Breast epithelium (tissue), 4 donors: ENCODE data around the gene POLR2L. TPM values are rescaled to one million over a fixed set of nuclear protein-coding genes. Genes with fewer than 3 reads are reported as not detected.
A peak's percentile ranks its signal among the peaks of the same experiment; 100 is the strongest.

Experiments used
- DNase-seq, 2 donors: peaks; one replicate each; pipeline ENCODE4 v3.0.0-alpha.2; 2019; ENCODE audit warnings: low spot score in 2 of 2
- H3K27ac ChIP-seq, 2 donors: fragments of 200-600 bp; sonication (generic) in 1 of 2; one replicate each; pipeline ENCODE4 v1.5.1; 2016 to 2019; ENCODE audit warnings: mild to moderate bottlenecking in 1 of 2
- H3K27me3 ChIP-seq, 2 donors: fragments of 200-600 bp; sonication (generic) in 1 of 2; one replicate each; pipeline versions ENCODE4 v1.5.1 to v1.6.0; 2017 to 2019; ENCODE audit warnings: control low read depth in 1 of 2, mild to moderate bottlenecking in 1 of 2
- H3K36me3 ChIP-seq: fragments of 200-600 bp; one replicate; pipeline ENCODE4 v1.5.1; 2019
- H3K4me1 ChIP-seq, 2 donors: fragments of 200-600 bp; sonication (generic); one replicate each; pipeline ENCODE4 v1.5.1; 2016 to 2019; ENCODE audit warnings: control low read depth in 1 of 2
- H3K4me3 ChIP-seq, 3 donors: fragments of 200-600 bp; sonication (generic); 1 replicate in 2 of 3; 2 replicates in 1 of 3; pipeline ENCODE4 v1.5.1; 2016 to 2019; ENCODE audit warnings: mild to moderate bottlenecking in 3 of 3, moderate library complexity in 2 of 3
- H3K9me3 ChIP-seq, 2 donors: fragments of 200-600 bp; sonication (generic) in 1 of 2; one replicate each; pipeline ENCODE4 v1.5.1; 2016 to 2019; ENCODE audit warnings: control low read depth in 1 of 2
- POLR2A ChIP-seq: fragments of 450-650 bp; IDR thresholded peaks from one replicate; pipeline ENCODE4 v1.6.1; 2016; ENCODE audit warnings: antibody characterized with exemption, mild to moderate bottlenecking, moderate library complexity
- POLR2AphosphoS5 ChIP-seq, 3 donors: sonication (generic); formaldehyde crosslinking; IDR thresholded peaks; one replicate each; pipeline ENCODE4 v1.6.1; 2017; ENCODE audit warnings: antibody characterized with exemption in 3 of 3
- intact Hi-C: fragments of 100-400 bp; cut with DNase I; formaldehyde crosslinking; loops from one replicate; pipeline ENCODE4 v1.15.1; 2023; ENCODE audit warnings: low total_unique reads
- total RNA-seq, 3 donors: library from RNA; depleted of rRNA; stranded (reverse); fragments of >200 nt; gene quantifications; one replicate each; pipeline ENCODE4 v1.1.0, GENCODE V29; 2016
- TF ChIP-seq, protein P1 (sequence below), 3 donors: fragments of 450-650 bp; IDR thresholded peaks; one replicate each; pipeline ENCODE4 v1.5.1; 2016 to 2017; ENCODE audit warnings: antibody characterized with exemption in 3 of 3, mild to moderate bottlenecking in 3 of 3, moderate library complexity in 3 of 3

POLR2L gene
- total RNA-seq, 3 donors from 2014 or later = 51.8 to 126 (median 96.7) TPM

DNA sequence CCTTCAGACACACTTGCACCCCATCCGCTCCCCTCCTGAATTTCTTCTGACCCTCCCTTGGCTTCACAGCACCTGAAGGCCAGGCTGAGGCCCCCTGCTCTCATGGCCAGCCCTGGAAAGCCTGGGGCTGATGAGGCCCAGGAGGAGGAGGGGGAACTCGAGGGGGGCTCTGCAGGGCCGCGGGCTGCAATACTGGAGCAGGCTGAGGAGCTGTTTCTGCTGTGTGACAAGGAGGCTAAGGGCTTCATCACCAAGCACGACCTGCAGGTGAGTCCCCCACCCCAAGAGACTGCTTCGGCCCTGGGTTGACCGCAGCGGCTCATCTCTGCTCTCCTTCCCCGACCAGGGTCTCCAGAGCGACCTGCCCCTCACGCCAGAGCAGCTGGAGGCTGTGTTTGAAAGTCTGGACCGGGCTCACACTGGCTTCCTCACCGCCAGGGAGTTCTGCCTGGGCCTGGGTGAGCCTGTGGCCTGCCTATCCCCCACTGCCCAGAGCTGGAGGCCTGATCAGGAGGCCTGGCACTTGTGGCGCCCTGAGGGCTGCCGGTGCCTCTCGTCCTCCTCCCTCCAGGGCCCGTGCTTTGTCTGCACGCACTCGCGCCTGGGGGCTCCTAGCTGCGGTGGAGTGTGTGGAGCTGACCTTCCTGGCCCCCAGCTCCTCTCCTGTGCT is 13.7 kb downstream of the POLR2L start:
- Histone ChIP-seq H3K4me1 (peaks cover 37 to 55% of the 10 kb centered on the region in 2 donors), H3K27ac (peak overlapping the region; percentile 79 to 94), H3K4me3 (peak overlapping the region; percentile 36 to 79 (median 45)), H3K36me3 (peaks cover 8% of the 10 kb centered on the region), H3K9me3 (no peaks in the 10 kb centered on the region), H3K27me3 (no peaks in the 10 kb centered on the region)
- DNase-seq = no peak
- TF ChIP-seq, protein P1, sequence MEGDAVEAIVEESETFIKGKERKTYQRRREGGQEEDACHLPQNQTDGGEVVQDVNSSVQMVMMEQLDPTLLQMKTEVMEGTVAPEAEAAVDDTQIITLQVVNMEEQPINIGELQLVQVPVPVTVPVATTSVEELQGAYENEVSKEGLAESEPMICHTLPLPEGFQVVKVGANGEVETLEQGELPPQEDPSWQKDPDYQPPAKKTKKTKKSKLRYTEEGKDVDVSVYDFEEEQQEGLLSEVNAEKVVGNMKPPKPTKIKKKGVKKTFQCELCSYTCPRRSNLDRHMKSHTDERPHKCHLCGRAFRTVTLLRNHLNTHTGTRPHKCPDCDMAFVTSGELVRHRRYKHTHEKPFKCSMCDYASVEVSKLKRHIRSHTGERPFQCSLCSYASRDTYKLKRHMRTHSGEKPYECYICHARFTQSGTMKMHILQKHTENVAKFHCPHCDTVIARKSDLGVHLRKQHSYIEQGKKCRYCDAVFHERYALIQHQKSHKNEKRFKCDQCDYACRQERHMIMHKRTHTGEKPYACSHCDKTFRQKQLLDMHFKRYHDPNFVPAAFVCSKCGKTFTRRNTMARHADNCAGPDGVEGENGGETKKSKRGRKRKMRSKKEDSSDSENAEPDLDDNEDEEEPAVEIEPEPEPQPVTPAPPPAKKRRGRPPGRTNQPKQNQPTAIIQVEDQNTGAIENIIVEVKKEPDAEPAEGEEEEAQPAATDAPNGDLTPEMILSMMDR (IDR thresholded peaks at IDR 0.05) = no peak
- intact Hi-C loops = no loop called here

DNA sequence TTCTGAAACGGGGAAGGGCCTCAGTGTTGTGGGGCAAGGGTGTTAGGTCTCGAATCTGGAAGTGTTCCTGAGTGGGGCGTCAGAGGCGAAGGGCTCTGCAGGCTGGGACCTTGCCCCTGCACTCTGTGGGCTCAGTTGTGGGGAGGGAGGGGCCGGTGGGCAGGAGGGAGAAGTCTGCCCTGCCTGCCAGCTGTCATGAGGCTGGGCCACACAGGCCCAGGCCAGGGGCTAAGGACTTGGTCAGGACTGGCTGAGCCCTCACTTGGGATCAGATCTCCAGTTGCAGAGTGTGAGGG is 14.5 kb downstream of the POLR2L start, which contains the start of gene CRACR2B:
TSS of gene CRACR2B (plus strand) at position 23 of the 296 bp plus-strand sequence. CDS start 689 bp downstream, outside the sequence.
- Histone ChIP-seq H3K4me3 (peak within 1 kb of the TSS; percentile 39 to 79 (median 60)), H3K27me3 (no peaks in the 10 kb centered on the region), H3K27ac (peak within 1 kb of the TSS; percentile 79 to 94), H3K9me3 (no peaks in the 10 kb centered on the region), H3K36me3 (peaks cover 9% of the 10 kb centered on the region), H3K4me1 (peaks cover 37 to 55% of the 10 kb centered on the region in 2 donors)
- no peak for DNase-seq
- no peak for TF ChIP-seq POLR2AphosphoS5 (IDR thresholded peaks at IDR 0.05)
- TF ChIP-seq POLR2A = no peak
- TF ChIP-seq, protein P1 (IDR thresholded peaks at IDR 0.05) = no peak
- intact Hi-C loops = no loop called here

DNA sequence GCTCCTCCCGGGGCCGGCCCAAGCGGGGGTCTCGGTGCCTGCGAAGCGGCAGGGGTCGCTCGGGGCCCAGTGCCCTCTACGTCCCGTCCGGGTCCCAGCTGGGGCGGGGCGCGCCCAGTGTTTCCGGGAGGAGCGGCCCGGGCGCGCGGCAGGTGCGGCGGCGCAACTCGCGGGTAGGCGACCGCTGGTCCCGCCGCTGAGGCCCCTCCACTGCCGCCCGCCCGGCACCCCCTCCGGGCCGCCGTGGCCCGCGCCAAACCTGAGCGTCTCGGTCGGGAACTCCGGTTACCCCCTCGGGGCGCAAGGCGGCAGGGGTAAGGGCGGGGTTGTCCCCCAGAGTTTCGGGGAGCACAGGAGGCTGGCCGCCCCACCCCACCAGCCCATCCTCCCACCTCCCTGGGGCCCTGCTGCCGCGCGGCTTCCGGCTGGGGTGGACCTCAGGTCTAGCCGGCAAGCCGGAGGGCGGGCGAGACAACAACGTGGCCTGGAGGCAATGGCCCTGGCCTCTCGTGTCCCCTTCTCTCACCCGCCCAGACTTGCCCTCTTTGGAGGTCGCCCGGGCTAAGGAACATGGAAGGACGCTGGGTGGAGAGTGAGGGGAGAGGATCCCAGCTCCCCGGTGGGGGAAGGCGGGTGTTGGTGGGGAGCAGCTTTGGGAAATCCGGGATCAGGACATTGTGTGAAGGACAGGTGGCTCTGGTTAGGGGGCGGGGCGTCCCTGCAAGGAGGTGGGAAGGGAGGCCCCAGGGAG is 15.0 kb downstream of the POLR2L start:
- Histone ChIP-seq H3K9me3 (no peaks in the 10 kb centered on the region), H3K27me3 (no peaks in the 10 kb centered on the region), H3K27ac (peak overlapping the region; percentile 79 to 94), H3K4me1 (peaks cover 33 to 56% of the 10 kb centered on the region in 2 donors), H3K4me3 (peak overlapping the region; percentile 39 to 79 (median 60)), H3K36me3 (peaks cover 9% of the 10 kb centered on the region)
- TF ChIP-seq, protein P1 (IDR thresholded peaks at IDR 0.05) = no peak
- TF ChIP-seq POLR2AphosphoS5 (IDR thresholded peaks at IDR 0.05) = peak in 1 of 3 donors; percentile 38
- DNase-seq = no peak
- intact Hi-C loops = no loop called here

DNA sequence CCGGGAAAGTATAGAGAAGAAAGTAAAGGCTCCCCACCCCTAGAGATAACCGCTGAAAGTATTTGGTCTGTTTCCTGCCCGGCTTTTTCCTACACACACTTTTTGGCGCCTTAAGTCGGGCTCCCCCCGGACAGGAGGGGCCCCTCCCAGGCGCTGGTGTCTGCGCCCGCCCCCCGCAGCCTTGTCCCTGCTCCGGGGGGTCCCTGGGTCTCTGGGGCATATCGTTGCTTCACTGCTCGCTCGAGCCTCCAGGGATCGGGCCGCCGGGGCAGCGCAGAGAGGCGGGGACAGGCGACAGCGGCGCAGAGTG is 15.5 kb downstream of the POLR2L start:
- intact Hi-C loops = no loop called here
- Histone ChIP-seq H3K27me3 (no peaks in the 10 kb centered on the region), H3K4me3 (peak overlapping the region; percentile 39 to 79 (median 60)), H3K27ac (peak overlapping the region; percentile 79 to 94), H3K4me1 (peaks cover 28 to 57% of the 10 kb centered on the region in 2 donors), H3K9me3 (no peaks in the 10 kb centered on the region), H3K36me3 (peaks cover 9% of the 10 kb centered on the region)
- TF ChIP-seq POLR2AphosphoS5 (IDR thresholded peaks at IDR 0.05) = no peak
- no peak for TF ChIP-seq POLR2A
- TF ChIP-seq, protein P1 (IDR thresholded peaks at IDR 0.05) = no peak
- no peak for DNase-seq

DNA sequence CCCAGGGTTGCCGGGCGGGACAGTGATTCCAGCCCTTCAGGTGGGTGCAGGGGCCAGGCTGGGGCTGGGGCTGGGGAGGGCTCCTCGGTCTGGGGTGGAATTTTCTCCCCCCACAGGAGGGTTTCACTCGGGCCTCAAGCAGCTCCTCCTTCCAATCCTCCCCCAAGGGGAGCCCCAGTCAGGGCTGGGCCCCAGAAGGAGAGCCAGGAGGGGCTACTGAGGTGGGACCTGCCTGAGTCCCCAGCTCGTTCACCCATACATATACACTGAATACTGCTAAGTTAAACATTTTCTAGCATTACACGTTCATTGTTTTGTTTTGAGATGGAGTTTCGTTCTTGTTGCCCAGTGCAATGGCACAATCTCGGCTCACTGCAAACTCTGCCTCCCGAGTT is 16.1 kb downstream of the POLR2L start:
- H3K4me1 ChIP-seq = peaks cover 29 to 63% of the 10 kb centered on the region in 2 donors
- no peaks in the 10 kb centered on the region for H3K9me3 ChIP-seq
- peaks cover 9% of the 10 kb centered on the region for H3K36me3 ChIP-seq
- no peak for TF ChIP-seq POLR2AphosphoS5 (IDR thresholded peaks at IDR 0.05)
- no peak for TF ChIP-seq POLR2A
- TF ChIP-seq, protein P1 (IDR thresholded peaks at IDR 0.05) = no peak
- no peak for DNase-seq
- peak overlapping the region; percentile 79 to 94 for H3K27ac ChIP-seq
- H3K4me3 ChIP-seq = peak overlapping the region in 2 of 3 donors; percentile 60 to 79
- intact Hi-C loops = no loop called here
- no peaks in the 10 kb centered on the region for H3K27me3 ChIP-seq
